ENCODE results near the gene RAB7B. TPM values are rescaled to one million over a fixed set of nuclear protein-coding genes. Genes with fewer than 3 reads are reported as not detected.

The RAB7B gene
- total RNA-seq, 5 donors from 2014 or later (not counting 1 experiment from before 2014, with no cell fraction given): 0.15 to 0.22 TPM; not detected in 3

DNA sequence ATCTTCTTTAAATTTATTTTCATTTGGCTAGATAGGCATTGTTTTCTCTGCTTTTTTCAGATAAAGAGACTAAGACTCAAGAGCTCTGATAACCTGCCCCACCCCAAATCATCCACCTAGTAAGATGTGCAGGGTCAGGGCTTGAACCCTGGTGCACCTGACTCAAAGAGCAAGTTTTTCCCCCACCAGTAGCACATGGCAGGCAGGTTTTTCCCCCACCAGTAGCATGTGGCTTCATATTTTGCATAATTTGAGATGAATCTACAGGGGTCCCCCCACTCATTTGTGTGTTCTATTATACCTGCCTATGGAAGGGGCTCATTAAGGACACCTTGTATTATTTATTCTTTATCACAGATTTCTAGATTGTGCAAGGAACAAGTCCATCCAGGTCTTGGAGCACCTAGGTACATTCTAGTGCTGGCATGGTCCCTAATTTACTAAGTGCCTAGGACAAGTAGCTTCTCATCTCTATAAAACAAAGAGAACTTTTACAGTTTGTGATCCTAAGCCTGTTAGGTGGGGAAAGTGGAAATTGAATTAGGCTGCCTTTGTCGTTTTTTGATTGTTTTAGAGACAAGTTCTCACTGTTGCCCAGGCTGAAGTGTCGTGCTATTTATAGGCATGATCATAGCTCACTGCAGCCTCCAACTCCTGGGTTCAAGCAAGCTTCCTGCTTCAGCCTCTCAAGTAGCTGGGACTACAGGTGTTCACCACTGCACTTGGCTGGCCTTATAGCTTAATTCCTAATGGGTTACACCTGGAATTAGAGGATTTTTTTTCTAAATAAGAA, 33.7 kb upstream of the RAB7B start:
- Histone ChIP-seq H3K4me3 (ENCODE audit: control insufficient read depth in 1 of 2, extremely low read depth in 1 of 2, low read length in 1 of 2) (no peak overlapping the region), H3K4me1 (ENCODE audit: control insufficient read depth in 1 of 2, extremely low read depth in 1 of 2, insufficient read depth in 2 of 2, low read length in 2 of 2) (peaks cover 3 to 11% of the 10 kb centered on the region in 2 experiments), H3K27ac (ENCODE audit: low read length) (no peak overlapping the region), H3K36me3 (ENCODE audit: control insufficient read depth in 2 of 2, extremely low read depth in 1 of 2, insufficient read depth in 1 of 2, low read length in 1 of 2) (no peaks in the 10 kb centered on the region), H3K9me3 (no peaks in the 10 kb centered on the region), H3K27me3 (replicated peaks in 1 of 2; ENCODE audit: control insufficient read depth in 2 of 2, extremely low read depth in 1 of 2, insufficient read depth in 2 of 2, low read length in 1 of 2) (peaks cover 0 to 11% of the 10 kb centered on the region in 2 experiments)
- POLR2A ChIA-PET: no interaction called here
- WGBS (ENCODE audit: insufficient coverage): 60% methylated on average over 1 of the region's 2 CpGs
- no peak overlapping the region for H3K27ac Mint-ChIP-seq
- no peak for DNase-seq
- no peaks in the 10 kb centered on the region for H3K36me3 Mint-ChIP-seq
- H3K4me3 Mint-ChIP-seq: no peak overlapping the region
- ATAC-seq (replicated peaks in 1 of 4): no peak
- peaks cover 8 to 34% (median 20%) of the 10 kb centered on the region in 3 donors for H3K4me1 Mint-ChIP-seq
- CTCF ChIA-PET: no interaction called here
- no peaks in the 10 kb centered on the region for H3K9me3 Mint-ChIP-seq
- H3K27me3 Mint-ChIP-seq: peaks cover 0 to 4% of the 10 kb centered on the region in 2 donors

DNA sequence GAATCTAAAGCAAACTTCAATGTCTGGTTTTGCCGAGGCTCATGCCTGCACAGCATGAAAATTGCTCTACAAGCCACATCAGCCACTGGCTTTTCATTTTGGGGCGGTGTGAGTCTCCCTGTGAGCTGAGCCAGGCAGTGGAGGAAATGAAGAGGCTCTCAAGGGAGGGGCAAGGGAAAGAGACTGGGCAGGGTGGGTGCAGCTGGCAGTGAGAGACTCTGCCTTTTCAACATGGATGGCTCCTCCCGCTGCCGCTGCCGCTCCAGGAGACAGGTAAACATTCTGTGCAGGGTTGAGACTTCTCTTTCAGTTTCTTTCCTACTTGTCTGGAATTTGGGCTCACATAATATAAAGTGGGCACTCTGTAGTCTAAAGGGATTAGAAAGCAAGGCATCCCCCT, 31.8 kb upstream of the RAB7B start:
- peak overlapping the region in 1 of 3 donors; percentile 45 for H3K4me3 Mint-ChIP-seq
- H3K27me3 ChIP-seq (replicated peaks in 1 of 2; ENCODE audit: control insufficient read depth in 2 of 2, extremely low read depth in 1 of 2, insufficient read depth in 2 of 2, low read length in 1 of 2): peaks cover 0 to 7% of the 10 kb centered on the region in 2 experiments
- DNase-seq: no peak
- H3K4me3 ChIP-seq (ENCODE audit: control insufficient read depth in 1 of 2, extremely low read depth in 1 of 2, low read length in 1 of 2): no peak overlapping the region
- ATAC-seq (replicated peaks in 1 of 4): peak in 1 of 4 experiments; percentile 49
- no peaks in the 10 kb centered on the region for H3K36me3 ChIP-seq (ENCODE audit: control insufficient read depth in 2 of 2, extremely low read depth in 1 of 2, insufficient read depth in 1 of 2, low read length in 1 of 2)
- 25% methylated on average over 1 of the region's 5 CpGs for WGBS (ENCODE audit: insufficient coverage)
- CTCF ChIA-PET: interaction anchor here in 1 of 2 donors (1.0 kb wide), 1 partner anchor 71 kb away, joined by 5 read pairs; no protein-coding TSS in a partner anchor
- no peaks in the 10 kb centered on the region for H3K9me3 ChIP-seq
- H3K4me1 ChIP-seq (ENCODE audit: control insufficient read depth in 1 of 2, extremely low read depth in 1 of 2, insufficient read depth in 2 of 2, low read length in 2 of 2): peaks cover 5 to 15% of the 10 kb centered on the region in 2 experiments
- H3K27me3 Mint-ChIP-seq: peaks cover 0 to 5% of the 10 kb centered on the region in 2 donors
- no peak overlapping the region for H3K27ac ChIP-seq (ENCODE audit: low read length)
- POLR2A ChIA-PET: no interaction called here
- H3K36me3 Mint-ChIP-seq: no peaks in the 10 kb centered on the region
- no peaks in the 10 kb centered on the region for H3K9me3 Mint-ChIP-seq
- H3K4me1 Mint-ChIP-seq: peaks cover 8 to 31% (median 20%) of the 10 kb centered on the region in 3 donors
- H3K27ac Mint-ChIP-seq: peak overlapping the region in 1 of 2 donors; percentile 62

DNA sequence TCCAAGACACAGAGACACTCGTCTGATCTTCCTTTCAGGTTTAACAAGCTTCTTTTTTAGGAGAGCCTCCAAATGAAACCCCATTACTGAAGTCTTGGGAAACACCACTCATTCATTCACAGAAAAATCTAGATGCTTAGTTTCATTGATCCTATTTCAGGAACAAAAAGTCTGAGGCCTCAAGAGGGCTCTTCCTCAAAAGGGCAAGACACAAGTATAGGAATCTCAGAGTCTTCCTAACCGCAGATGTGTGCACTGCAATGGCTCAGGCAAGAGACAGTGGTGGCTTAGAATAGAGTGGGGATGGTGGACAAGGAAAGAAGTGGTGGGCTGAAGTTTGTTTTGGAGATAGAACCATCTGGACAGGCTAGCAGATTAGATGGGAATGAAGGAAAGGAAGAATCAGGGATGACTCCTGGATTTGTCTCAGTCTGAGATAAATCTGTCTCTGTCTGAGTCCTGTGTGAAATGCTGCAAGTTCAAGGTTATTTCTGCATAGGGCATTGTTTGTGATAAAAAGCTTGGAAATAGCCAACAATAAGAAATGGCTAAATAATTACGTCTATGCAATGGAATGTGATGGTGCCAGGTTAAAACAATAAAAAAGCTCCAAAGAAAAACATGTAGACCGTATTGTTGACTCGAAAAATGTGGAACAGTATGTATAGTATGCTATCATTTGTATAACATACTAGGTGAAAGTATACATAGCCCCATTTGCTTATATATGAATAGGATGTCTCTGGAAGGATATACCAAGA, 29.4 kb upstream of the RAB7B start:
- DNase-seq (no peak), ATAC-seq (replicated peaks in 1 of 4) (no peak)
- H3K27me3 ChIP-seq (replicated peaks in 1 of 2; ENCODE audit: control insufficient read depth in 2 of 2, extremely low read depth in 1 of 2, insufficient read depth in 2 of 2, low read length in 1 of 2): peaks cover 0 to 10% of the 10 kb centered on the region in 2 experiments
- H3K4me1 Mint-ChIP-seq: peaks cover 0 to 14% (median 8%) of the 10 kb centered on the region in 3 donors
- ChIA-PET CTCF (interaction anchor here (0.5 to 6.2 kb wide), 3 partner anchors 70 to 443 kb away, joined by 3 to 31 read pairs (median 3); no protein-coding TSS in a partner anchor), POLR2A (no interaction called here)
- no peaks in the 10 kb centered on the region for H3K36me3 ChIP-seq (ENCODE audit: control insufficient read depth in 2 of 2, extremely low read depth in 1 of 2, insufficient read depth in 1 of 2, low read length in 1 of 2)
- H3K4me3 Mint-ChIP-seq: no peak overlapping the region
- WGBS (ENCODE audit: insufficient coverage): 92% methylated on average over 3 of the region's 5 CpGs
- no peak overlapping the region for H3K27ac ChIP-seq (ENCODE audit: low read length)
- no peaks in the 10 kb centered on the region for H3K36me3 Mint-ChIP-seq
- no peaks in the 10 kb centered on the region for H3K9me3 Mint-ChIP-seq
- H3K4me1 ChIP-seq (ENCODE audit: control insufficient read depth in 1 of 2, extremely low read depth in 1 of 2, insufficient read depth in 2 of 2, low read length in 2 of 2): peaks cover 2 to 8% of the 10 kb centered on the region in 2 experiments
- H3K9me3 ChIP-seq: no peaks in the 10 kb centered on the region
- no peak overlapping the region for H3K4me3 ChIP-seq (ENCODE audit: control insufficient read depth in 1 of 2, extremely low read depth in 1 of 2, low read length in 1 of 2)
- peaks cover 7 to 11% of the 10 kb centered on the region in 2 donors for H3K27me3 Mint-ChIP-seq
- no peak overlapping the region for H3K27ac Mint-ChIP-seq

DNA sequence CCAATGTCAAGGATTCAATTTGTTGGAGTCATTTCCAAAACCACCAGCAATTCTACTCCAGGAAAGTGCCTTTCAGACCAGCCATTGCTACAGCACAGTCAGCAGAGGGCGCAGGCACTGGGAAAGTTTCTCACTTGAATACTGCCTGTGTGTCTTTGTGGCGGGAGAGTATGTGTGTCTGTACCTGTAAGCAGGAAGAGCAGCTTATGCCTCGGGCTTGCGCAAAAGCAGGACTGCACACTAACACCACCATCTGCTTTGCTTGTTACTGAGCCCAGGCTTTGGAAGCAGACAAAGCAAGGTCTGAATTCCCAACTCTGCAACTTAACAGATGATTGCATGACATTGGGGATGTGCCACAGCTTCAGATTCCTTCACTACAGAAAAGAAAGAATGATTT, 27.5 kb upstream of the RAB7B start:
- WGBS (ENCODE audit: insufficient coverage): no CpG with 5 or more reads among the region's 4 CpGs
- peaks cover 0 to 14% (median 8%) of the 10 kb centered on the region in 3 donors for H3K4me1 Mint-ChIP-seq
- H3K27ac Mint-ChIP-seq: no peak overlapping the region
- H3K4me3 ChIP-seq (ENCODE audit: control insufficient read depth in 1 of 2, extremely low read depth in 1 of 2, low read length in 1 of 2): no peak overlapping the region
- H3K27ac ChIP-seq (ENCODE audit: low read length): no peak overlapping the region
- H3K4me1 ChIP-seq (ENCODE audit: control insufficient read depth in 1 of 2, extremely low read depth in 1 of 2, insufficient read depth in 2 of 2, low read length in 2 of 2): peaks cover 2 to 8% of the 10 kb centered on the region in 2 experiments
- H3K27me3 ChIP-seq (replicated peaks in 1 of 2; ENCODE audit: control insufficient read depth in 2 of 2, extremely low read depth in 1 of 2, insufficient read depth in 2 of 2, low read length in 1 of 2): peaks cover 0 to 10% of the 10 kb centered on the region in 2 experiments
- H3K36me3 Mint-ChIP-seq: no peaks in the 10 kb centered on the region
- H3K4me3 Mint-ChIP-seq: no peak overlapping the region
- no peaks in the 10 kb centered on the region for H3K36me3 ChIP-seq (ENCODE audit: control insufficient read depth in 2 of 2, extremely low read depth in 1 of 2, insufficient read depth in 1 of 2, low read length in 1 of 2)
- peak in 34 of 35 experiments; percentile 28 to 75 (median 45) for DNase-seq
- peak; percentile 79 to 87 (median 83) for ATAC-seq (replicated peaks in 1 of 4)
- CTCF ChIA-PET: interaction anchor here (1.0 to 6.2 kb wide), 4 partner anchors 20 to 78 kb away, joined by 3 to 31 read pairs (median 7); no protein-coding TSS in a partner anchor
- H3K27me3 Mint-ChIP-seq: peaks cover 10 to 11% of the 10 kb centered on the region in 2 donors
- POLR2A ChIA-PET: no interaction called here
- H3K9me3 Mint-ChIP-seq: no peaks in the 10 kb centered on the region
- H3K9me3 ChIP-seq: no peaks in the 10 kb centered on the region

DNA sequence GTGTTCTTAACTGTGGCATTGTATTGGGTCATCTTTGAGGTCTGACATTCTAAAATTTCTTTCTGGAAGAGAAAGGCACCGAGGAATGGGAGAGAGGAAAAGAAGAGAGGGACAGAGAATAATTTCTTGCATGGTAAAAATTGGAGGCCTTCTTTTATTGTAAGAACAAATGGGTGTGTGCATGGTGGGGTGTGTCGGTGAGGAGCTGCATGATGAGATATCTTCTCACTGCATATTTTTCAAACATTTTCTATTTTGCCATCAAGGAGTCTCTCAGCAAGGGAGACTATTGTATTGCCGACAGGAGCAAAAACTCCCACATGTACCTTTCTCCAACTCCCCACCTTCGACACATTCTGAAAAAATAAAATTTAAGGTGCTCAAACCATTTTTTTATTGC, 27.0 kb upstream of the RAB7B start:
- Mint-ChIP-seq H3K36me3 (no peaks in the 10 kb centered on the region), H3K27ac (no peak overlapping the region), H3K4me1 (peaks cover 0 to 12% (median 8%) of the 10 kb centered on the region in 3 donors), H3K9me3 (no peaks in the 10 kb centered on the region), H3K4me3 (no peak overlapping the region), H3K27me3 (peaks cover 10 to 11% of the 10 kb centered on the region in 2 donors)
- H3K27ac ChIP-seq (ENCODE audit: low read length): no peak overlapping the region
- WGBS (ENCODE audit: insufficient coverage): 45% methylated on average over 2 of the region's 4 CpGs
- ATAC-seq (replicated peaks in 1 of 4) (no peak), DNase-seq (no peak)
- peaks cover 0 to 10% of the 10 kb centered on the region in 2 experiments for H3K27me3 ChIP-seq (replicated peaks in 1 of 2; ENCODE audit: control insufficient read depth in 2 of 2, extremely low read depth in 1 of 2, insufficient read depth in 2 of 2, low read length in 1 of 2)
- no peaks in the 10 kb centered on the region for H3K9me3 ChIP-seq
- peaks cover 2 to 8% of the 10 kb centered on the region in 2 experiments for H3K4me1 ChIP-seq (ENCODE audit: control insufficient read depth in 1 of 2, extremely low read depth in 1 of 2, insufficient read depth in 2 of 2, low read length in 2 of 2)
- H3K4me3 ChIP-seq (ENCODE audit: control insufficient read depth in 1 of 2, extremely low read depth in 1 of 2, low read length in 1 of 2): no peak overlapping the region
- POLR2A ChIA-PET: no interaction called here
- H3K36me3 ChIP-seq (ENCODE audit: control insufficient read depth in 2 of 2, extremely low read depth in 1 of 2, insufficient read depth in 1 of 2, low read length in 1 of 2): no peaks in the 10 kb centered on the region
- CTCF ChIA-PET: interaction anchor here (0.6 to 6.2 kb wide), 6 partner anchors 21 to 78 kb away, joined by 3 to 31 read pairs (median 4); no protein-coding TSS in a partner anchor

DNA sequence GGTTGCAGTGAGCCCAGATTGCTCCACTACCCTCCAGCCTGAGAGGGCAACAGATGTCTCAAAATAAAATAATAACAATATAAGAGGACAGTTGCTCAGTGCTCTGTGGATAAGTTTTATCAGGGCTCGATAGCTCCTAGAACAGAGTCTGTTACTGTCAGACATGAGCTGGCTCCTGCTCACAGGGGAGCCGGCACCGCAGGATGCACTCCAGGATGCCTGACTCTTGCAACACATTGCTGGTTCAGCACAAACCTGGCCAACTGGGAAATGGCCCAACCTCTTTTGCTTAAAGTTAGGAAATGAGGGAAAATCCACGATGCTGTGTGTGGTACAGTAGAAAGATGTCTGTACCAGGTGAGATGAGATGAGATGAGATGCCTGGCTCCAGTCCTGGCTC, 26.3 kb upstream of the RAB7B start:
- ChIA-PET POLR2A (no interaction called here), CTCF (interaction anchor here (0.6 to 6.2 kb wide), 5 partner anchors 9 to 690 kb away, joined by 3 to 31 read pairs (median 4); no protein-coding TSS in a partner anchor)
- H3K4me3 ChIP-seq (ENCODE audit: control insufficient read depth in 1 of 2, extremely low read depth in 1 of 2, low read length in 1 of 2): no peak overlapping the region
- H3K9me3 ChIP-seq: no peaks in the 10 kb centered on the region
- Mint-ChIP-seq H3K9me3 (no peaks in the 10 kb centered on the region), H3K27me3 (peaks cover 10 to 11% of the 10 kb centered on the region in 2 donors), H3K4me3 (no peak overlapping the region), H3K36me3 (no peaks in the 10 kb centered on the region), H3K4me1 (peaks cover 0 to 7% (median 3%) of the 10 kb centered on the region in 3 donors), H3K27ac (no peak overlapping the region)
- DNase-seq (no peak), ATAC-seq (replicated peaks in 1 of 4) (no peak)
- no peaks in the 10 kb centered on the region for H3K36me3 ChIP-seq (ENCODE audit: control insufficient read depth in 2 of 2, extremely low read depth in 1 of 2, insufficient read depth in 1 of 2, low read length in 1 of 2)
- H3K27ac ChIP-seq (ENCODE audit: low read length): no peak overlapping the region
- peaks cover 0 to 6% of the 10 kb centered on the region in 2 experiments for H3K27me3 ChIP-seq (replicated peaks in 1 of 2; ENCODE audit: control insufficient read depth in 2 of 2, extremely low read depth in 1 of 2, insufficient read depth in 2 of 2, low read length in 1 of 2)
- WGBS (ENCODE audit: insufficient coverage): 92% methylated on average over 3 of the region's 4 CpGs
- H3K4me1 ChIP-seq (ENCODE audit: control insufficient read depth in 1 of 2, extremely low read depth in 1 of 2, insufficient read depth in 2 of 2, low read length in 2 of 2): peaks cover 2 to 4% of the 10 kb centered on the region in 2 experiments
